ENCODE data around the gene POU5F1.
A peak's percentile ranks its signal among the peaks of the same experiment; 100 is the strongest.

Gene POU5F1

DNA sequence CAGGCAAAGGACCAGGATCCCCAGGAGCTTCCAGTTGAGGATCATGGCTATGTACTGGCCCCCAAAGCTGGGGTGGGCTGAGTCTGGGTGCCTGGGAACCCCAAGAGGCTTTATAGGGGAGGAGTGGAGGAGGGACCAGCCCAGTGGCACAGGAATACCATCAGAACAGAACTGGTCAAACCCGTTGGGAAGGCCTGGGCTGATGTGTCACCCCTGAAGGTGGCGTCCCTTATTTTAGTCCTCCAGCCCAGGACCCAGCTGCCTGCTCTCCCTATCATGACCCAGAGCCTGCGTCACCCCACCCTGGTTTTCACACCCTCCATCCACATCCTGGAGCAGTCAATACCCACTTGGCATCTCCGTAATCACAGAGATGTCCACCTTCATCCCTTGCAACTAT lies 31.5 kb downstream of the POU5F1 start, which contains the start of gene PSORS1C2:
Gene PSORS1C2, minus strand, starts transcription at position 85 of the 400 bp plus-strand sequence. Its CDS starts 40 bp downstream, at position 45.
- DNase-seq = no peak

DNA sequence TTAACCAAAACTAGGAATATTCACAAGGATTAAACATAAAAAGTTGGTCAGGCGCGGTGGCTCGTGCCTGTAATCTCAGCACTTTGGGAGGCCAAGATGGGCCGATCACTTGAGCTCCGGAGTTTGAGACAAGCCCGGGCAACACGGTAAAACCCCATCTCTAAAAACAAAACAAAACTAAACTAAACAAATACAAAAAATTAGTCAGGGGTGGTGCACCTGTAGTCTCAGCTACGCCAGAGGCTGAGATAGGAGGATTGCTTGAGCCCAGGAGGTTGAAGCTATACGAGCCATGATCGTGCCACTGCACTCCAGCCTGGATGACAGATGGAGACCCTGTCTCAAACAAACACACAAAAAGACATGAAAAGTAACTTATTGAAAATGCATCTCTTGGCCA lies 34.8 kb downstream of the POU5F1 start:
- DNase-seq = no peak

DNA sequence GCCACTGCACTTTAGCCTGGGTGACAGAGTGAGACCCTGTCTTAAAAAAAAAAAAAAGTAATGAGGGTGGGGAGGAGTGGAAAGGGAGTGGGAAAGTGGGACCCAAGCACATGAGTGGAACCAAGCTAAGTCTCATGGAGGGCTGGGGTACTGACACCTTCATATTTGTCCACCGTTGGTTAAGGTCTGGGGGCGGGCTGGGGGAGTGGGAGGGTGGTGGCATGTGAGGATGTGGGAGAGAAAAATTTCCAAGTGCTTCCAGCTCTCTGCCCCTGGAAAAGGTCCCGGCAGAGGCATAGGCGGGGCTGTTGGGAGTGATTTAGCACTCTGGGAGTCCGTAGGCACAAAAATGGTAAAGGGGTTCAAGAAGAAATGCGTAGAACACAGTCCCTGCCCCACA lies 37.7 kb downstream of the POU5F1 start:
- no peak for DNase-seq

DNA sequence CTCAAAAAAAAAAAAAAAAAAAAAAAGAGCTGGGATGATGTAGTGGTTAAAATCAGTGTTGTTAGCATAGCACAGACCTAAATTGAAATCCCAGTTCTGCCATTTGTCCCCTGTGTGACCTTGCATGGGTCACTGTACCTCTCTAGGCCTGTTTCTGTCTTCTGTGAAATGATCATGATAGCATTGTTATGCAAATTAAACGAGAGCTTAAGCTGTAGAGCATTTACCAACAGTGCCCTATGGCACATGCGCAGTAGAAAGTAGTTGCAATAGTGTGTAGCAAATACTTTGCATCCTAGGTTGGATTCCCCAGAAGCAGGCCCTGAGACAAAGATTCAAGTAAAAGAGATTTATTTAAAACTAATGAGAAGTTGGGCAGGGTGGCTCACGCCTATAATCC lies 38.9 kb downstream of the POU5F1 start:
- DNase-seq = no peak

DNA sequence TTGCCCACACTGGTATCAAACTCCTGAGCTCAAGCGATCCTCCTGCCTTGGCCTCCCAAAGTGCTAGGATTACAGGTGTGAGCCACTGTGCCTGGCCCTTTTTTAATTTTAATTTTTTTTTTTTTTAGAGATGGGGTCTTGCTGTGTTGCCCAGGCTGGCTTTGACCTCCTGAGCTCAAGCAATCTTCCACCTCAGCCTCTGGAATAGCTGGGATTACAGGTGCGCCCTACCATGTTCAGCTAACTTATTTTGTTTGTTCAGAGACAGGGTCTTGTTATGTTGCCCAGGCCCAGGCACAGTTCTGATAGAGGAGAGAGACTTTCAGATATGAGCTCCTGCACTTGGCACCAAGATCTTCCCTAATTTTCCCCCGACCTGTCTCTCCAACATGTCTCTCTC lies 39.7 kb downstream of the POU5F1 start:
- DNase-seq = no peak

DNA sequence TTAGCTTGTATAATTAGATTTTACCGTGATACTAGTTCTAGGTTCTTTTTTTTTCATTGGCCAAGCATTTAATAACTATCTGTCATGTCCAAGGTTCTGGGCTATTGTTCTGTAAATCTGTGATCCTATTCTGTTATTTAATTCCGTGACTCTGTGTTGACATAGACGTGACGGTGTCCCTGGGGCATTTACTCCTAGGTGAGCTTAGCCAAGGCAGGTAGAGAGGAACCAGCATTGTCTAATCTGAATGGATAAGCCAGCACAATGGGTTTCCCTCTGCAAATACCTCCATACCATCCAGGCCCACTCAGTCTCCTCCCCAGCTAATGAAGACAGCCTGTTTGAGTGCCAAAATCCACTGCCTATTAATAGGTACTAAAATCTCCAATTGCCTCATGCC lies 41.4 kb downstream of the POU5F1 start:
- no peak for DNase-seq

DNA sequence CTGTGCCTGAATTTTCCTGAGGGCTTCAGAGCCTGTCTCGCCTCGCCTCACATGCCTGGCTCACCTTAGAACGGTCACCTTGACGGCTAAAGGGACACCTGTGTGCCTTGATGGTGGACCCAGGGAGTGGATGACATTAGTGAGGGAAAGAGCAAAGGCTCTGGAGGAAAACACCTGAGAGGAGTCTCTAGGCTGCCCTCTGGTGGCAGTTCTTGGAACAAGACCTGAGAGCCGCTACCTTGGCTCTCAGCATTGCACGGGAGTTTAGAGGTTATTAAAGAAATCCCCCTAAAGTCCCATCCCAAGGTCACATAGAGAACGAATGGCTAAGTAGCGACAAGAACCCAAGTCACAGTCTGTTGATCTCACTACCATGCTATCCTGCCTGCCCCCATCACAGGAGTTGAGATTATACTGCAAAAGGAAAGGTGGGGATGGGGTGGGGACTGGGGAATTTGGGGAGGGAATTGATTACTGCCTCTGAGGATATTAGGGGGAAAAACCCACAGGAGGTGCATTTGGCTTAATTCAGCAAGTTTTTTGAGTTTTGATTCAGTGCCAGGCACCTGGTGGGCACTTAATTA lies 42.3 kb downstream of the POU5F1 start:
- peak; percentile 81 to 84 for DNase-seq

DNA sequence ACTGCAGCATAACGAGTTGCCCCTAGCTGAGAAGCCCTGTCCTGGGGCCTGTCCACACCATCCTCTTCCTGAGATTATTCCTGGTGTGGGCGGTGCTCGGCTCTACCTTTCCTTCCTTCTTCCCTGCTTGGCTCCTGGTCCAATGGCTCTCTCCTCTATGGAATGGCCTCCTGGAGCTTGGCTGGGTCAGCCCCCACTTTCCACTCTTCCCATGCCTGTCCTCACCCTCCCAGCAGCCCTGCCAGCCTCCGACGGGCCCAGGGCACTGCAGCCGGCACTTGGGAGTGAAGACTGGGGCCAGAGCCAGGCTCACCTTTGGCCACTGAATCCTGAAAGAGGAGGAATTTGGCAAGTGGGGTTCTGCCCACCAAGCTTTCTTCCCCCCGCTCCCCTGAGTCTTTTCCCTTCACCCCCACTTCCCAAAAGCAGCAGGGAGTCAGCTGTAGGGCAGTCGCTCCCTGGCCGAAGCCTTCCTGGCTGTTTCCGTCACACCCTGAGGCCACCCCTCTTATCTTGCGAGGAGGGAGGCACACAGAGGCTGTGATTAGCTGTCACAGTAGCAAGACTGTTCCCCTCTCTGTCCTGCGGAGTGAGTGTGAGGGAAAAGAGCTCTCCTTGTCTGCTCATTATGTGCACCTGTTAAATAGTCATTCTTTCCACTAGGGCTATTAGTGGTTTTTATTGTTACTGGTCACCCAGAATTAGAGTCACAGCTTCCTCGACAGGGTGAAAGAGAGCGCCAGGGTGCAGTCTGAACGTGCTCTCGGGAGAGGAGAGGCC lies 43.9 kb downstream of the POU5F1 start:
- no peak for DNase-seq

DNA sequence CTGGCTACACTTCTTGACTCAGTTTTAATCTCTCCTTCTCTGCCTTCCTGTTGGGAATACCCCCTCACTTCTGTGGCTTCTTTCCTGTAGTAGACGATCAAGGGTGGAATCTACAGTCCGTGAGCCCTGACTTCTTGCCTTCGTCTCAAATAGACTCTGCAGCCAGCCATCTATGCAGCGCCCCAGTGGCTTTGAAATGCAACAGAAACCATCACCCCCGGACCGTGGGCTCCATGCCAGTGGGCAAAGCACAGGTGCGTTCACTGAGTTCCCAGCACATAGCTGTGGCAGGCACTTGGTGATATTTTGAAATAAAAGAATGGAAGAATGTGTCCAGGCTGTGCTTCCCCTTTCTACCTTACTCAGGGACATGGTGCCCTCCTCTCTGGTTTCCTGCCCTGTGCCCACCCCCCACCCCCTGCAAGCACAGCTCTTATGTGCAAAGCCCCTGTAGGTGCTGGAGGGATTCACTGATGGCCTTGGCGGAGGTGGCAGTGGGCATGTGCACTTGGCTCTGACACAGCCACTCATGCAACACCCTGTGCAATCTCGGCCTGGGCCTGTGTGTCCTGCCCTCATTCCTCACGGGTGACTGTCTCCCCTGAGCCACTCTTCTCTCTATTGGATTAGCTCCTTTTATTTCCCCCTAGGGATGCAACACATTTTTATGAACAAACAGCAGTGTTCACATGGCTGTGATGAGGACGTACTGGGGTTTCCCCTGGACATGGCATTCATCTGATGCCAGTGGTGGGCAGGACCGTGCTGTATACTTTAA lies 44.7 kb downstream of the POU5F1 start:
- DNase-seq = no peak

DNA sequence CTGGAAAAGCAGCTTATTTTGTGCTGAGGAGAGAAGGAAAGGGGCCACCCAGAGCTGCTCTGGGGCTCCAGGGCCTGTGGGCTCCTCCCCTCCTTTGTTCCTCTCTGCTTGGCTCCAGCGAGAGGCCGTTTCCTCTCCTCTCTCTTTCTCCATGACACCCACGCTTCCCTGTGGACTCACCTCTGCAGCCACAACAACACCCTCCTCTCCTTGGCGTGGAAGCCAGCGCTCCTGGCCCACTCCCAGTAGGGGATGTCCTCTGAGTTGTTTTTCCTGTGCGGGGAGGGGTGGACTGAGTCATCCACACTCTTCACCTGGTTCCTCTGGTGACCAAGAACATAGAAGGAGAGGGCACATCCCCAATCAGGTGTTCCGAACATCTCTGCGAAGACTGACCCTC lies 45.3 kb downstream of the POU5F1 start:
- DNase-seq = no peak

DNA sequence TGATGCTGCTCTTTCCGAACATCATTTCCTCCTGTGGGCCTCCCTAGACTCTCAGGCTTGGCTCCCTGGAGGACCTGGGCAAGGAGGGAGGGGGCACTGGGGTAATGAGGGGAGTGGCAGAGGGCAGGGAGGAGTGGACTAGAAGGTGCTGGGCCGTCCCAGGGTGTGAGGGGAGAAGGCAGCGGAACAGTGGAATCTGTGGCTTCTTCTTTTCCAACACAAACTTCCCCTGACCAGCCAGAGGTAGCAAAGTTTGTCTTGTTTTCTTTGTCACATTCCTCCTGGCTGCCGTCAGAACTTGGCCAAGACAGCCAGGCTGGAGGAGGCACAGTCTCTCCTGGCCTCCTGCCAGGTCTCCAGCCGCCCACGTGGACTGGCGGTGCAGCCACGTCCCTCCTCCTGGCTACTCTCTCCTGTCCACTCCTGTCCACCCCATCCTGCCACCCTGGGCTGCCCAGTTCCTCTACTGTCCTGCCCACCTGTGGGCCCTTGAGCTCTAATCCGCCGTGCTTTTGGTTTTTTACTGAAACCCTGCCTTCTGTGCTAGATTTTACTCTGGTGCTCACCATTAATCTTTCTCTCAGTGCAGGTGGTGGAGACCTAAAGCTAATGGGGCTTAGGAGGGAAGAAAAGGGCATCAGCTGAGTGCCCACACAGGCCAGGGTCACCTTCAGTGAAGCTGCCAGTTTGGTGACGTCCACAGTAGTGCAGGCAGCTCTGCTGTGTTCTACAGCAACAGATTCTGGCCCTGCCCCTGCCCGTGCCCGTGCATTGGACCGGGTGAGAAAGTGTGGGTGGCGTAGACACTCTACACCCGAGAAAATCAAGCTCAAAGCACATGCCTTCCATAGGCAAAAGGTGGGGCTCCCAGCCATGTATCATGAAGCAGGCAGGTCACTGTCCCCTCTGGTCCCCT lies 47.4 kb downstream of the POU5F1 start:
- no peak for DNase-seq

DNA sequence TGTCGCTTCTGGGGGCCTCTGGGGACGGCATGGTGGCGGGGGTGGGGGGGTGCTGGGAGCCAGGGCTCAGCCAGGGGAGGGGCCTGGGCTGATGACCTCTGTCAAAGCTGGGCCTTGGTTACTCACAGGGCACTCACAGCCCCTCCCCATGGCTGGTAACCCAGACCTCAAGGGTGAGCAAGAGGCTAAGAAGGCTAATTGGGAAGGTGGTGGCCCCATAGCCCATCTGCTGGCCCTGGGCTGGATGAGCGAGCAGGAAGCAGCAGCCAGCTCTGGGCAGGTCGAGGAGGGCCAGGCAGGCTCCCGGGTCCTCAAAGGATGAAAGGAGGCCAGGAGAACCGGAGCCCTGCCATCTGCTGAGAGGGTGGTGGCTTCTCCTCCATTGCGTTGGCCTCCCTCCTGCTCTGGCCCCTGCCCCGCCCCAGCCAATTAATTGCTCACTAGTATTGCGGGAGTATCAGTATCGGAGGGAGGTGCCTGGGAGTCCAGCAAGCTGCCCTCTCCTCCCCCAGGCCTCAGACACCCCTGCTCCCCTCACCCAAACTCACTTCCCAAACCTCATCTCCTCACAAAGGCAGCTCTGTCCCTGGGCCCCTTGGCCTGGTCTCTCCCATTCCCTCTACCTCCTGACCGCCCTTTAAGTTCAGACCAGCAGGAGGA lies 49.2 kb downstream of the POU5F1 start:
- DNase-seq = no peak

DNA sequence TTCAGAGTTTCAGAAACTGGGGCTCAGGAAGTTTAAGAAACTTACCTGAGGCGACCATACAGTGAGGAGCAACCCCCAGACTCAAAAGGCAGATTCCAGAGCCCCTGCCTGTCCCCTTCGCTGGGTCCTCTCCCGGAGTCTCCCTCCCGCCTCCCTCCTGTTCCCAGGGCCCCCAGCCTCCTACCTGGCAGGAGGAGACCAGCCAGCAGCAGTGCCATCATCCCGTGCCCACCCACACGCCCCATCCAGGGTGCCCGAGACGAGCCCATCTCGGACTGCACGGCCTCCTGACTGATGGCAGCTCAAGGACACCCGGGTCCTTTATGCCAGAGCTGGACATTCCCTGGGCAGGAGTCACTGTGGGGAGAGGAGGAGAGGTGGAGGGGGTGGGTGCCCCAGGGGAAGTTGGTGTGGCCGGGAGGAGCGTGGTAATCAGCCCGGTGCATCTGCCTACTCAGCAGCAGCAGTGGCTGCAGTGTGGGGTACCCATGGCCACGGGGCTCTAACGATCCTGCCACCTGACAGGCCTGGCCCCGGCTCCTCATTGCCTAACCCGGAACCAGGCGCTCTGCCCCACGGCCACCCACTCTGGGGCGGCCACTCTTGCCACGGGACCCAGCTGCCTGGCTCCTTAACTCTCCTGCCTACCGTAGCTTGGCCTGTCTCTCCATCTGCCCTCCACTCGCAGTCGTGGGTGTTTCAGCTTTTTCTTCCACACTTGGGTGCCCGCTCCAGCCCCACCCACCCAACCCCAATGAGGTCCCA lies 50.1 kb downstream of the POU5F1 start, which contains the start of gene CDSN:
Gene CDSN, minus strand, starts transcription at position 296 of the 765 bp plus-strand sequence. Its CDS starts 27 bp downstream, at position 269.
- no peak for DNase-seq

DNA sequence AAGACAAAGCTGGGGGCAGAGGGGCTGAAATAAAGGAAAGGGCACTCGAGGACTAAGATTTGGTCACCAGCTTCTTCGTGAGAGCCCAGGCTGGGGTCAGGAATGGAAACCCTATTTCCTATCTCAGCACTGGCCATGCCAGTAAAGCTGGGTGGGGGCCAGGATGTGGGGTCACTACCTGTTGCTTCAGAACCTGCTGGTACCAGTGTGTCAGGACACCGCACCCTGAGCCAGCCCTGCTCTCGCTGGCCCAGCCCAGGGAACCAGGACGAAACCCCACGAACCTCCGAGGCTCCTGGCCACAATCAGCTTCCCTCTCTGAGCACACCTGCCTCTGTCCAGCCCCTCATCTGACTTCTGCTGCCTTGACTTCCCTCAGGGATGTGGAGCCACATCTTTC lies 52.3 kb downstream of the POU5F1 start:
- no peak for DNase-seq

DNA sequence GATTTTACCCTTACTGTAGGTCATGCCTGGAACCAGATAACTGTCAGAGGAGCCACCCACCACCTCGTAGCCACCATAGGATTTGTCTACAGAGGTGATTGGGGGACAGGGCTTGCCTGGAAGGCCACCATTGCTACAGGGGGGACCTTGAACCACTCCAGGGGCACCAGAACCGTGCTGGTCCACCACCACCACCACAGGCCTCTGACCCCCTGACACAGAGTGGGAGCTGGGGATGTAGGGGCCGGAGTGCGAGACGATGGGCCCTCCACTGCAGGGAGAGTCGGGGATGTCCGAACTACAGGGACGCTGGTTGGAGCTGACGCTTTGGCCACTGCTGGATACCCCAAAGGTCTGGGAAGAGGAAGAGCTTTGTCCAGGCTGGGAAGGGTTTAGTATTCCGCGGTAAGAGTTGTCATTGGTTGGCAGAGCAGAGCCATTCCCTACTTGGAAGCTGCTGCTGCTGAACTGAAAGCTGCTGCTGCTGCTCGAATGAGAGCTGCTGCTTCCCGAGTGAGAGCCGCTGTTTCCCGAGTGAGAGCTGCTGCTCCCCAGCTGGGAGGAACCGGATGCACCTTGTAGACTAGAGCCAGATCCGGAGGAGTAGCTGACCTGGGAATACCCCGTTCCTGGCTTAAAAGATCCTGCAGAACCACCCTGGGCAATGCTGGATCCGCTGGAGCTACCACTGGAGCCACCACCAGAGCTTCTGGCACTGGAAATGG lies 53.7 kb downstream of the POU5F1 start:
- DNase-seq = no peak

DNA sequence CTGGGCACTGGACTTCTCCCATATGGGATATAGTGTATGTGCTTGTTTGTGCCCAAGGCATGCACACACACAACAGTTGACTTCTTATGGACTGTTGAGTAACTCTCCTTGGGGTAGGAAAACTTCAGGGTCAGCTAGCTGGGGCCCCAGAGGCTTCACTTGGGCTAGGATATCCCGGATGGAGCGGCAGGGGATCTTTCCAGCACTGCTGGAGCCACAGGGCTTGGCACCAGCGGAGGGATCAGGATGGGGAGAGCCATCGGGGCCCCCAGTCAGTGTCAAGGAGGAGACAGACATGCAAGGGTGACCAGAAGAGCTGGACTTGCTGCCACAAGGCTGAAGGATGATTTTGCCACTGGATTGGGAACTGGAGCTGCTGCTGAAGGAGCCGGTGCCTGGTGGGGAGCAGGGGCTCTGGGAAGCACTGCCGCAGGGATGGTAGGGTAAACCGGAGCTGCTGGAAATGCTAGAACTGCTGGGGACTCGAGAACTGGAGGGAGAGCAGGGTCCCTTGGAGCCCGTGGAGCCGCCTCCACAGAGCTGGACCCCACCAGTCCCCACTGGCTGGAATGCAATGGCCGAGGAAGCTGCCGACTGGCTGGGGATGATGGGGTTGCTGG lies 54.4 kb downstream of the POU5F1 start:
- no peak for DNase-seq

DNA sequence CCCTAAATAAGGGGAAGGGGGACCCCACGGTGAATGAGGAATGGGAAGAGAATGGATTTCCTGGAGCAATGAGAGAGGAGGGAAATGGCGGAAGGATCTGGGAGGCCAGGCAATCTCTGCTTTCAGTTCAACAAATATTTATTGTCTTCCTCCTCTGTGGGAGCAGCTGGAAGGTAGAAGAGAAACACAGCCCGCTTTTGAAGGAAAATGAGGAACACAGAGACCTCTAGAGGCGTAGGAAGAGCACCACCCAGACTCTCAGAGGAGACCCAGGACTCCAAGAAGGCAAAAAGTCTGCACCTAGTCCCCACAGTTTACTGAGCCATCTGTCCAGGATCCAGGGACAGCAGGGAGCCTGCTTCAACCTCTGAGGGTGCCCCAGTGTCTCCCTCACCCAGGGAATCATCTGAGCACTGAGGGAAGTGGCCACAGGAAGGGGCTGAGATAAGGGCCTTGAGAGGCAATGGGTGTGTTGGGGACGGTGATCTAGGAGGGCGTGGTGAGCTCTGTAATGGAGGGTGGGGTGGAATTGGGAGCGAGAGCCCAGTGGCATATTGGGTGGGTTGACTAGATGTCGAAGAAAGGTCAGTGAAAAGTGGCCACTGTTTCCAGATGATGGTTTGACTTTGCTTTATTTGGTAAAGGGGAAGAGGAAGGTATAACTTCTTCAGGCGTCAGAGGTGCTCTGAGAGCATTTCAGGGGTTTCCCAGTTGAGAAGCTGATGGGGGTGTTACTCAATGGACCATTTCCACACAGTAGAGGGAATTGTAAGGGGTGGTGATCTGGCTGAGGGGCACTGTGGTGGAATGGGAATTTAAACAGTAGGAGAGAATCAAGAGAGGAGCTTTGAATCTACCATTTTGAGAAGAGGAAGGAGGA lies 55.3 kb downstream of the POU5F1 start:
- DNase-seq = no peak

DNA sequence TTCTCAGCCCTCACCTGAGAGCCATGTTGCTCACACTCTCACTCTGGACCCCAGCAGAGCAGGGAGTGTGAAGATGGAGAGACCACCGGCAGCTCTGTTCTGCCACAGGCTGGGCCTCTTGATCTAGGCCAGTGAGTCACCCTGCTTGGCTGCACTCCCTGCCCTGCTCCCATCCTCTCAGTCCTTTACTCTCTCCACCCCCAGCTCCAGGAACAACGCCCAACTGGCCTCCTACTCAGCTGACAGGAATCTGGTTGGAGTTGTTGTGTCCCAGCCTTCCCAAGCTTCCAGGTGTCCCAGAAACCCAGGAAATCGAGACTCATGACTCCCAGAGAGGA lies 56.0 kb downstream of the POU5F1 start, which contains the start of gene PSORS1C1:
Gene PSORS1C1, plus strand, starts transcription at position 260 of the 338 bp plus-strand sequence. CDS start 14,833 bp downstream, outside the sequence.
- no peak for DNase-seq

Measured in stimulated activated CD4-positive, alpha-beta T cell treated with anti-CD3 and anti-CD28 coated beads, Interleukin-2, amount 100 ng/mL, for 48 hours (primary cell).